AML-193 (cell line): ENCODE results near the gene SERHL2.
A peak's percentile ranks its signal among the peaks of the same experiment; 100 is the strongest.
"Not testable (repeated sequence)": the region's sequence is repeated elsewhere in the genome, so short reads cannot be mapped to it uniquely, and the experiment has no call there.

Experiments used
- DNase-seq, 2 experiments: peaks; one replicate each; lab custom pipeline; 2025; lab: John Stamatoyannopoulos, UW

SERHL2 gene

GRCh38 chr22:42535082-42535731, 18.5 kb upstream of the SERHL2 start:
- not testable (repeated sequence) for DNase-seq

- no peak for DNase-seq
Observed at GRCh38 chr22:42536166-42536565, 17.6 kb upstream of the SERHL2 start.

GRCh38 chr22:42536634-42537033, 17.1 kb upstream of the SERHL2 start:
- not testable (repeated sequence) for DNase-seq

- DNase-seq: not testable (repeated sequence)
Observed at GRCh38 chr22:42537199-42537831, 16.4 kb upstream of the SERHL2 start.

- DNase-seq: not testable (repeated sequence)
Observed at GRCh38 chr22:42539236-42539771, 14.5 kb upstream of the SERHL2 start.

- DNase-seq: no peak
Observed at GRCh38 chr22:42544686-42545085, 9.1 kb upstream of the SERHL2 start.

GRCh38 chr22:42547562-42547961, 6.2 kb upstream of the SERHL2 start:
- no peak for DNase-seq

GRCh38 chr22:42548126-42548525, 5.6 kb upstream of the SERHL2 start:
- not testable (repeated sequence) for DNase-seq

- DNase-seq: no peak
Observed at GRCh38 chr22:42548597-42549330, 5.0 kb upstream of the SERHL2 start.

GRCh38 chr22:42549331-42550060, 4.3 kb upstream of the SERHL2 start:
- no peak for DNase-seq

- not testable (repeated sequence) for DNase-seq
Observed at GRCh38 chr22:42552294-42552647, 1.5 kb upstream of the SERHL2 start.

- DNase-seq: no peak
Observed at GRCh38 chr22:42560381-42560780, 6.6 kb downstream of the SERHL2 start.

GRCh38 chr22:42560781-42561180, 7.0 kb downstream of the SERHL2 start:
- peak; percentile 16 to 23 for DNase-seq

GRCh38 chr22:42561856-42562255, 8.1 kb downstream of the SERHL2 start:
- no peak for DNase-seq

GRCh38 chr22:42562279-42562678, 8.5 kb downstream of the SERHL2 start:
- DNase-seq: no peak

- DNase-seq: no peak
Observed at GRCh38 chr22:42562684-42563083, 8.9 kb downstream of the SERHL2 start.

GRCh38 chr22:42563943-42564342, 10.2 kb downstream of the SERHL2 start:
- not testable (repeated sequence) for DNase-seq

GRCh38 chr22:42564699-42565098, 10.9 kb downstream of the SERHL2 start:
- DNase-seq: no peak

- no peak for DNase-seq
Observed at GRCh38 chr22:42565956-42566355, 12.2 kb downstream of the SERHL2 start.

GRCh38 chr22:42567950-42568349, 14.2 kb downstream of the SERHL2 start:
- DNase-seq: not testable (repeated sequence)

- not testable (repeated sequence) for DNase-seq
Observed at GRCh38 chr22:42570580-42570979, 16.8 kb downstream of the SERHL2 start.

GRCh38 chr22:42571068-42571467, 17.3 kb downstream of the SERHL2 start:
- not testable (repeated sequence) for DNase-seq
